Hepatic stellate cell (primary cell): ENCODE measurements around the gene PRRC2B.
"Not testable (repeated sequence)": the region's sequence is repeated elsewhere in the genome, so short reads cannot be mapped to it uniquely, and the experiment has no call there.

Experiments used
- DNase-seq: peaks from one replicate; pipeline ENCODE4 v3.0.0; 2011; ENCODE audit warnings: low spot score

PRRC2B gene

GRCh38 chr9:131539223-131539923 lies 145.5 kb downstream of the PRRC2B start:
- no peak for DNase-seq

DNA sequence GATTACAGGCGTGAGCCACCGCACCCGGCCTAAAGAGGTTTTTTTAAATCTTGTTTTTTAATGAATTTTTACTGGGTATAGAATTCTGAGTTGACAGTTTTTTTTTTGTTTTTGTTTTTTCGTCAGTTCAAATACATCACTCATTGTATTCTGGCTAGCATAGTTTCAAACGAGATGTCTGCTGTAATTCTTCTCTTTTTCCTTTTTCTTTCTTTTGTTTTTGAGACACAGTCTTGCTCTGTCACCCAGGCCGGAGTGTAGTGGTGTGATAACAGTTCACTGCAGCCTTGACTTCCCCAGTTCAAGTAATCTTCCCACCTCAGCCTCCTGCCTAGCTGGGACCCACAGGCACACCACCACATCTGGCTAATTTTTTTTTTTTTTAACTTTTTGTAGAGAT lies 149.3 kb downstream of the PRRC2B start:
- no peak for DNase-seq

DNA sequence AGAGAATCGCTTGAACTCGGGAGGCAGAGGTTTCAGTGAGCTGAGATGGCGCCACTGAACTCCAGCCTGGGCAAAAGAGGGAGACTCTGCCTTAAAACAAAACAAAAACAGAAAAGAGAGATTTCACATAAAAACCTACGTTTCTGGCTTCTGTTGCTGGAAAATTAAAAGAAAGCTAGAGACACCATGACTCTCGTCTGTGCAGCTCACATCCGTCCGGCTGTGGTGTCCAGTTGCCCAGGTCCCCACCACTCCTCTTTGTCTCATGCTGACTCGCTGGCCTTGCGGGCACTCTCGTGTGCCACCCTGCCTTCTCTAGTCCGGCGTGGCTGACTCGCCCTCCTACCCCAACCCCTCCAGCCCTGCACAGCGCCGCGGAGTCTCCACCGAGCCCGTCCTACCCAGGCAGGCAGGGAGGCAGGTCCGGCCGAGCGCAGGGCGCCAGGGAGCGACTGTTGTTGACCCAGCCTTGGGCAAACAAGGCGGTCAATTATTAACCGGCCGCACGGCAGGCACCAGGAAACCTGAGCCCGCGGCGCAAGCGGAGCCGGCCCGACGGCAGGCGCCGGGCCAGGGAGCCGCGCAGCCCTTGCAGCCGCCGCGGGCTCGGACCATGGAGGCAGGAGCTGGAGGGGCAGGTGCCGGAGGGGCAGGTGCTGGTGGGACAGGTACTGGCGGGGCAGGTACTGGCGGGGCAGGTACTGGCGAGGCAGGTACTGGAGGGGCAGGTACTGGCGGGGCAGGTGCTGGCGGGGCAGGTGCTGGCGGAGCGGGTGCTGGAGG lies 151.3 kb downstream of the PRRC2B start, which contains the start of gene PRRT1B:
Gene PRRT1B (plus strand): TSS at position 521 of the 783 bp plus-strand sequence. CDS start 93 bp downstream, at position 614.
- no peak for DNase-seq

DNA sequence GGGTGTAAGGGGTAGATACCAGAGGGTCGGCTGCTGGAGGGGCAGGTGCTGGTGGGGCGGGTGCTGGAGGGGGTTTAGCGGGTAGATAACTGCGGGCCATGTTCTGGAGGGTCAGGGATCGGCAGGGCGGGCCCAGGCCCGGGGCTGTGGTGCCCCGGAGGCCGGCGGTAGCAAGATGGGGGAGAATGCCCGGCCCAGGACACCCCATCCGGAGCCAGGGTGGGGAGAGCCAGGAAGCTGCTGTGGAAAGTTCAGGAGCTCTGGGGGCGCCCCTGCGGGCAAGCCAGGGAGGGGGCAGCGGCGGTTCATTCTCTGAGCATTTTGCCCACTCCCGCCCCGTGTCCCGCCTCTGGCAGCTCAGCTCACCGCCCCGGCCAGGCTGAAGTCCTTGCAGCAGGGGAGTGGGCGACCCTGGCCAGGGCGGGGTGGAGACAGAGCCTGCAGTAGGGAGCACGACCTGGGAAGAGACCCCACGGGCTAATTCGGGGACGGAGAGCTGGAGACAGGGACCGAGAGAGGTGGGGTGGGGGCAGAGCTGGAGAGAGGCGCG lies 152.0 kb downstream of the PRRC2B start:
- DNase-seq = no peak

- peak; percentile 55 for DNase-seq
Observed at GRCh38 chr9:131546336-131547084, 152.6 kb downstream of the PRRC2B start.

- DNase-seq = not testable (repeated sequence)
Observed at GRCh38 chr9:131549186-131549585, 155.3 kb downstream of the PRRC2B start.
